HCT116 (cell line): Measurements from ENCODE around the gene STEAP4. TPM values are rescaled to one million over a fixed set of nuclear protein-coding genes. Genes with fewer than 3 reads are reported as not detected.

Source experiments
- ATAC-seq: fragments of 200-7000 bp; cut with Tn5 transposase; 2 replicates; pipeline ENCODE4 v1.9.1; 2020; ENCODE audit warnings: mild to moderate bottlenecking, moderate library complexity
- BruUV-seq: library from RNA; stranded (reverse); fragments of 400-500 nt; replicated peaks from 2 replicates; lab custom pipeline; 2021; lab: Mats Ljungman, UMichigan
- CTCF ChIA-PET: fragments of 300-600 bp; sonication (Branson Sonifier 250); formaldehyde crosslinking; loops from one replicate; lab custom pipeline; 2021; ENCODE audit warnings: antibody characterized with exemption; lab: Charles Lee
- POLR2A ChIA-PET: fragments of 300-600, 350-600 bp; sonication (Branson Sonifier 250); formaldehyde crosslinking; loops from one replicate; lab custom pipeline; 2021; ENCODE audit warnings: antibody characterized with exemption; lab: Charles Lee
- RAD21 ChIA-PET, 2 experiments: fragments of 300-600 bp; sonication (Branson Sonifier 250); formaldehyde crosslinking; loops; one replicate each; lab custom pipeline; 2023; ENCODE audit warnings: low total read pairs in 2 of 2; ENCODE audit not compliant: uncharacterized antibody in 2 of 2, unreplicated experiment in 2 of 2, low non-redundant PET in 1 of 2; lab: Charles Lee
- DNase-seq: peaks from one replicate; pipeline ENCODE4 v3.0.0-alpha.2; 2010; ENCODE audit warnings: low read depth, low spot score
- H2AFZ ChIP-seq: fragments of 200-600 bp; shearing (Covaris generic), sonication (generic); 2 replicates; pipeline ENCODE4 v1.6.1; 2017; ENCODE audit warnings: low read depth, mixed run types, mixed read lengths, antibody characterized with exemption, low read length; ENCODE audit not compliant: poor library complexity, severe bottlenecking
- H3K27ac ChIP-seq: 2 replicates; pipeline ENCODE4 v1.5.1; 2012; ENCODE audit warnings: low read depth, low read length
- H3K27me3 ChIP-seq: fragments of 200-600 bp; sonication (generic); 2 replicates; pipeline ENCODE4 v1.6.1; 2016; ENCODE audit warnings: mixed run types, low read length, mixed read lengths; ENCODE audit not compliant: insufficient read depth
- H3K36me3 ChIP-seq, 2 experiments: fragments of 200-500 bp in 1 of 2; fragments of 200-600 bp in 1 of 2; sonication (Bioruptor generic) in 1 of 2; sonication (generic) in 1 of 2; 2 replicates each; pipeline versions ENCODE4 v1.5.1 to v1.6.1; 2014 to 2016; ENCODE audit warnings: low read length in 2 of 2, inconsistent platforms in 1 of 2, mixed read lengths in 1 of 2, mixed run types in 1 of 2; ENCODE audit not compliant: insufficient read depth in 2 of 2, control insufficient read depth in 1 of 2
- H3K4me1 ChIP-seq, 2 experiments: fragments of 200-600 bp in 1 of 2; sonication (generic) in 1 of 2; 2 replicates each; pipeline versions ENCODE4 v1.5.1 to v1.6.1; 2012 to 2017; ENCODE audit warnings: low read length in 2 of 2, inconsistent platforms in 1 of 2, mild to moderate bottlenecking in 1 of 2, mixed read lengths in 1 of 2, mixed run types in 1 of 2, moderate library complexity in 1 of 2; ENCODE audit not compliant: insufficient read depth in 2 of 2, control insufficient read depth in 1 of 2
- H3K4me2 ChIP-seq: fragments of 200-600 bp; sonication (generic); 2 replicates; pipeline ENCODE4 v1.6.1; 2017; ENCODE audit warnings: mixed run types, low read length, mixed read lengths
- H3K4me3 ChIP-seq, 2 experiments: fragments of 200-600 bp in 1 of 2; sonication (generic) in 1 of 2; replicated peaks in 1 of 2; 2 replicates each; pipeline ENCODE4 v1.5.1; 2011 to 2016; ENCODE audit warnings: low read length in 2 of 2, control low read depth in 1 of 2, low read depth in 1 of 2, mild to moderate bottlenecking in 1 of 2, mixed read lengths in 1 of 2, mixed run types in 1 of 2
- H3K79me2 ChIP-seq: fragments of 200-600 bp; sonication (generic); 2 replicates; pipeline ENCODE4 v1.6.1; 2017; ENCODE audit warnings: mild to moderate bottlenecking, mixed run types, low read length, moderate library complexity, mixed read lengths; ENCODE audit not compliant: insufficient read depth
- H3K9ac ChIP-seq: fragments of 200-600 bp; sonication (generic); 2 replicates; pipeline ENCODE4 v1.6.1; 2016; ENCODE audit warnings: low read length, mixed read lengths
- H3K9me2 ChIP-seq: fragments of 200-600 bp; sonication (generic), shearing (Covaris generic); 2 replicates; pipeline ENCODE4 v1.6.1; 2017; ENCODE audit warnings: mixed run types, mild to moderate bottlenecking, moderate library complexity; ENCODE audit not compliant: insufficient read depth
- H3K9me3 ChIP-seq, 2 experiments: fragments of 200-500 bp in 1 of 2; fragments of 200-600 bp in 1 of 2; sonication (Bioruptor generic) in 1 of 2; sonication (generic) in 1 of 2; 2 replicates each; pipeline ENCODE4 v1.6.1; 2014 to 2017; ENCODE audit warnings: low read length in 2 of 2, mixed read lengths in 2 of 2, inconsistent platforms in 1 of 2, low read depth in 1 of 2, mild to moderate bottlenecking in 1 of 2, mixed run types in 1 of 2, moderate library complexity in 1 of 2; ENCODE audit not compliant: control insufficient read depth in 1 of 2, insufficient read depth in 1 of 2
- H4K20me1 ChIP-seq: fragments of 200-600 bp; sonication (generic), shearing (Covaris generic); 2 replicates; pipeline ENCODE4 v1.6.1; 2017; ENCODE audit warnings: mixed run types, mild to moderate bottlenecking, moderate library complexity; ENCODE audit not compliant: insufficient read depth
- CBX3 ChIP-seq: IDR thresholded peaks from 2 replicates; pipeline ENCODE4 v1.6.1; 2012; ENCODE audit warnings: low read depth
- CEBPB ChIP-seq: IDR thresholded peaks from 2 replicates; pipeline ENCODE4 v1.6.1; 2012; ENCODE audit warnings: low read depth
- POLR2A ChIP-seq: IDR thresholded peaks from 2 replicates; pipeline ENCODE4 v1.7.0; 2011; ENCODE audit warnings: borderline replicate concordance; ENCODE audit not compliant: insufficient read depth, insufficient read length; ENCODE audit errors: extremely low read depth
- POLR2AphosphoS5 ChIP-seq: IDR thresholded peaks from 2 replicates; pipeline ENCODE4 v1.6.1; 2011; ENCODE audit warnings: mild to moderate bottlenecking, low read depth, low read length, moderate library complexity
- TCF7L2 ChIP-seq: IDR thresholded peaks from 2 replicates; pipeline ENCODE4 v1.7.0; 2011; ENCODE audit warnings: borderline replicate concordance, inconsistent platforms; ENCODE audit not compliant: insufficient read depth, insufficient read length; ENCODE audit errors: extremely low read depth
- intact Hi-C: fragments of 100-400 bp; cut with micrococcal nuclease; formaldehyde crosslinking; loops from 2 replicates; pipeline ENCODE4 v1.10.0; 2022
- total RNA-seq: library from RNA; stranded (reverse); gene quantifications from one replicate; pipeline ENCODE4 v1.2.1, GENCODE V29; 2021; ENCODE audit not compliant: unreplicated experiment

Gene STEAP4
- total RNA-seq, 1 experiment from 2014 or later: 0.15 TPM

DNA sequence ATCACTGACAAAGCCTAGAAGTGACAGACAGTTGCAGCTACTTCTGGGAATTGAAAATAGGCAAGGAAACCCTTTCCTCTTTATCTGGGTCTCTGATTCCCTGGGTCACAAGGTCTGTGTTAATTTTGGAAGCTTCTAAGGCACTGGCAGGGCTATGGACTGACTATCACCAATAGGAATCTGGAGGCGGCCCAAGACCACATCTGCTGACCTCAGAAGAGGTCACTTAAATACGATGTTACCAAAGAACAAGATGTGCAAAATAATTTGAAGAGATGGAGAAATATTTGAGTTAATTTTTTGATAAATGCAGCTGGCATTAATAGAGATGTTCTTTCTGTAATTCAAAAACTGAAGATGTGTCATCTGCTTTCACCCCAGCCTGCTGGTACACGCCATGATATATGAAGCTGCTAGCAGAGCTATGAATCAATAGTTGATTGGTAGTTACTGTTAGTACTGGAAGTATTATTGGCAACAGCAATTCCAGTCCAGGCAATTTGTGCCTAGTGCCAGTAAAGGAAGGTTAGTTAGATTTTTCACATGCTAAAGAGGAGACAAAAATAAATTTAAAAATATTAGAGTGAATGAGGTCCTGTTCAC lies 5.5 kb upstream of the STEAP4 start:
- no peaks in the 10 kb centered on the region for H3K9me3 ChIP-seq
- H3K9ac ChIP-seq: no peak overlapping the region
- H4K20me1 ChIP-seq: no peaks in the 10 kb centered on the region
- no peak overlapping the region for H3K4me3 ChIP-seq
- no peak overlapping the region for H2AFZ ChIP-seq
- BruUV-seq: no TSS peak
- H3K36me3 ChIP-seq: no peaks in the 10 kb centered on the region
- DNase-seq (no peak), ATAC-seq (no peak)
- TF ChIP-seq POLR2A (no peak), CBX3 (no peak), TCF7L2 (no peak), CEBPB (no peak)
- ChIA-PET CTCF (no interaction called here), POLR2A (no interaction called here), RAD21 (no interaction called here)
- no peak overlapping the region for H3K27ac ChIP-seq
- no peaks in the 10 kb centered on the region for H3K9me2 ChIP-seq
- H3K27me3 ChIP-seq: no peaks in the 10 kb centered on the region
- no peak overlapping the region for H3K4me2 ChIP-seq
- no peaks in the 10 kb centered on the region for H3K4me1 ChIP-seq
- H3K79me2 ChIP-seq: no peaks in the 10 kb centered on the region
- intact Hi-C loops: no loop called here

- Histone ChIP-seq H3K27ac (no peak overlapping the region), H2AFZ (no peak overlapping the region), H3K36me3 (no peaks in the 10 kb centered on the region), H3K79me2 (no peaks in the 10 kb centered on the region), H3K4me1 (peaks cover 0 to 4% of the 10 kb centered on the region in 2 experiments; a peak in 1 of 4 replicates), H3K4me3 (no peak overlapping the region), H4K20me1 (no peaks in the 10 kb centered on the region), H3K27me3 (no peaks in the 10 kb centered on the region), H3K9me3 (no peaks in the 10 kb centered on the region), H3K9ac (no peak overlapping the region), H3K4me2 (no peak overlapping the region), H3K9me2 (no peaks in the 10 kb centered on the region)
- intact Hi-C loops: no loop called here
- CTCF ChIA-PET: no interaction called here
- POLR2A ChIA-PET: no interaction called here
- RAD21 ChIA-PET: no interaction called here
- DNase-seq (no peak), ATAC-seq (no peak)
- TF ChIP-seq POLR2AphosphoS5: no peak
- BruUV-seq: no TSS peak
Measured at GRCh38 chr7:88311675-88312036, 5.0 kb upstream of the STEAP4 start.
